ENCODE measurements around the gene ZBTB7C. TPM values are rescaled to one million over a fixed set of nuclear protein-coding genes. Genes with fewer than 3 reads are reported as not detected.

The ZBTB7C gene
- total RNA-seq, 3 donors from 2014 or later, result 0.05 to 0.29 TPM; not detected in 1

DNA sequence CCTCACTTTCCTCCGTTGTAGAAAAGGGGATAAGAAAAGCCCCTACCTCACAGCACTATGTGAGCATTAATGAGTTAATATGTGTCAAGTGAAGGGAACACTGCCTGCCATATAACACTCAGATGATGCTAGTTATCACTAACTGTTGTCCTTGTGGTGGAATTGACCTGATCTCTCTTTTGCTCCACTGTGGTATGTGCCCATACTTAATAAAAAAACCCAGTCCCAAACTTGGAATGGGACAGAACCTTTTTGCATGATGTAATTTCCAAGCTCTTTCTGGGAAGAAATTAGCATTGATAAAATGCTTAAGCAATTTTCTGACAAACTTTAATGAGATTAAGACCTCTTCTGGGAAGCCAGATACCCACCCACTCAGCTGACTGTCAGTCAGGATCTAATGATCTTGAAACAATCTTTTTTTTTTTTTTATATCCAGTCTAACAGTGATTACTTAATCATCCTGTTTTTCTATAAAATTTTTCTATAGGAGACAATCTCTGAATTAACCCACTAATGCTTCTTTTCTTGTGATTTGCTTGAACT lies 158.7 kb downstream of the ZBTB7C start:
- DNase-seq, result no peak
- Mint-ChIP-seq H3K4me3 (no peak overlapping the region), H3K27me3 (ENCODE audit: low read depth) (peaks cover 4% of the 10 kb centered on the region), H3K36me3 (ENCODE audit: insufficient read depth) (no peaks in the 10 kb centered on the region), H3K9me3 (peaks cover 4% of the 10 kb centered on the region), H3K4me1 (ENCODE audit: low read depth) (no peaks in the 10 kb centered on the region)
- ATAC-seq, result no peak

DNA sequence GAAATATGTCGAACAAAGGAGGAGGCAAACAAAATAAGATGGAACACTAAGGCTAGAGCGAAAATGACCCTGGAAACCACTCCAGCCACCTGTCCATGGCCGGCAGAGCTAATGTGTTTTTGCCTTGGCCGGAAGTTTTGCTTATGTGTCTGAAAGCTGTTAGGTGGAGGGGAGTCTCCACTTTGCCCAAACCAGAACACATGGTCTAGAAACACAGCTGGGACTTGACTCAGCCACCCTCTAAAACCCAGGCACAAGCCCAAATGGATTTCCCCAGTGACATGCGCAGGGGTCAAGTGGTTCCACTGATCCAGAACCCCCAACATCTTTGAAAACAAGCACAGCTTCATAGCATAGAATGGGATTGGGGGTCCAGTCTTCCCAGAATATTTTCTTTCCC lies 159.3 kb downstream of the ZBTB7C start:
- H3K36me3 Mint-ChIP-seq (ENCODE audit: insufficient read depth), result no peaks in the 10 kb centered on the region
- ATAC-seq (no peak), DNase-seq (no peak)
- no peaks in the 10 kb centered on the region for H3K4me1 Mint-ChIP-seq (ENCODE audit: low read depth)
- H3K4me3 Mint-ChIP-seq, result no peak overlapping the region
- peaks cover 4% of the 10 kb centered on the region for H3K27me3 Mint-ChIP-seq (ENCODE audit: low read depth)
- peaks cover 4% of the 10 kb centered on the region for H3K9me3 Mint-ChIP-seq

DNA sequence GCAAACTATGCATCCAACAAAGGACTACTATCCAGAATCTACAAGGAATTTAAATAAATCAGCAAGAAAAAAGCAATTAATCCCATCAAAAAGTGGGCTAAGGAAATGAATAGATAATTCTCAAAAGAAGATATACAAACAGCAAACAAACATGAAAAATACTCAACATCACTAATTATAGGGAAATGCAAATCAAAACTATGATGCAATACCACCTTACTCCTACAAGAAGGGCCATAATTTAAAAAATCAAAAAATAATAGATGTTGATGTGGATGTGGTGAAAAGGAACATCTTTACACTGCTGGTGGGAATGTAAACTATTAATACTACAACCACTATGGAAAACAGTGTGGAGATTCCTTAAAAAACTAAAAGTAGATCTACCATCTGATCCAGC lies 164.7 kb downstream of the ZBTB7C start:
- DNase-seq, result no peak
- H3K27me3 Mint-ChIP-seq (ENCODE audit: low read depth), result peaks cover 18% of the 10 kb centered on the region
- no peak for ATAC-seq
- peaks cover 4% of the 10 kb centered on the region for H3K9me3 Mint-ChIP-seq
- no peaks in the 10 kb centered on the region for H3K4me1 Mint-ChIP-seq (ENCODE audit: low read depth)
- H3K36me3 Mint-ChIP-seq (ENCODE audit: insufficient read depth), result no peaks in the 10 kb centered on the region
- no peak overlapping the region for H3K4me3 Mint-ChIP-seq

DNA sequence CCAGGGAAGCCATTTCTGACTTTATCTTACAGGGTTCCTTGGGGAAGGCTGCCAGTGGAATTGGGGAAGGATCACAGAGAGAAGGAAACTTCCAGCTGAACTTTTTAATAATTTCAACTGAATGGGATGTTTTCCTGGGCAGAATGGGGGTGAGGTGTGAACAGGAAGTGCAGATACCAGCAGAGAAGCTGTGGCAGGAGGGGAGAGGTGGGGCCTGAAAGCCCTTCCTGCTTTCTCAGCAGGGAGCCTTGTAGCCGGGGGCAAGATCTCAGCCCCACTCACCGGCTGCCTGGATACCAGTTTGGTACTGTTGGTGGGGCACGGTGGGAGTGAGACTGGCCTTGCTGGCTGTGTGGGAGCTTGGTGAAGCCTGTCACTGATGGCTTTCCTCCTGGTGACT lies 170.5 kb downstream of the ZBTB7C start:
- peaks cover 32% of the 10 kb centered on the region for H3K27me3 Mint-ChIP-seq (ENCODE audit: low read depth)
- H3K4me3 Mint-ChIP-seq, result no peak overlapping the region
- peaks cover 6% of the 10 kb centered on the region for H3K4me1 Mint-ChIP-seq (ENCODE audit: low read depth)
- DNase-seq (no peak), ATAC-seq (no peak)
- H3K9me3 Mint-ChIP-seq, result peaks cover 16% of the 10 kb centered on the region
- H3K36me3 Mint-ChIP-seq (ENCODE audit: insufficient read depth), result no peaks in the 10 kb centered on the region

DNA sequence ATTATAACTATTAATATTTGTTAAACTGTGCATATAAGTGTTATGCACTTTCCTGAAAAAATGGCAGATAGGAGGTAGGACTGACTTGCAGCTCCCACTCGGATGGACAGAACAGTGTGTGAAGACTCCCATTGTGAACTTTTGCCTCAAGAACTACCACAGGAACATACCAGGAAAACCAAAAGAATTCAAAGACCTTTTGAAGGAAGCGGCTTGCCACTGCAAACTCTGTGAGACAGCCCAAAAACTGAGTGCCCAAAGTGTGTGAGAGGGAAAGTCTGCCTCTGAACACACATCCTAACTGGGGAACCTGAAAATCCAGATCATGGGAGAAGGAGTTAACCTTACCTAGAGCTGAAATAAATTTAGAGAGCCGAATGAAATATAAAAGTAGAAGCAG lies 171.0 kb downstream of the ZBTB7C start:
- Mint-ChIP-seq H3K27me3 (ENCODE audit: low read depth) (peaks cover 31% of the 10 kb centered on the region), H3K4me3 (no peak overlapping the region), H3K9me3 (peaks cover 16% of the 10 kb centered on the region), H3K4me1 (ENCODE audit: low read depth) (peaks cover 6% of the 10 kb centered on the region), H3K36me3 (ENCODE audit: insufficient read depth) (no peaks in the 10 kb centered on the region)
- DNase-seq (no peak), ATAC-seq (no peak)

DNA sequence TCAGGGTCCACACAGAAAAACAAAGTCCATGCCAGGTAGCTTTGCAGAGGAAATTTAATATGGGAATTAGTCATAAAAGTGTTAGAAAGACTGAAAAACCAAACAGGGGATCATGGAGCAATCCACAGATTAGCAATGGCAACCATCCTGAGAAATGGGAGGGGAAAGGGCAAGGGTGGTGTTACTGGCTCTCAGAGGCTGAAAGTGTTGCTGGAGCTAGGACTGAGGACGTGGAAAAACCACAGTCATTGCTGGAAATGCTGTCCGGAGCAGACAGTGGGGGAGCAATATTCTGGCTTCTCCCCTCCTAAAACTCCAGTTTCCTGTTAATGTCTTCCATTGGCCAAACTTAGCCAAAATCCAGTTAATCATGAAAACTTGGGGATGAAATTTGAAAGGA lies 172.4 kb downstream of the ZBTB7C start:
- Mint-ChIP-seq H3K9me3 (peaks cover 16% of the 10 kb centered on the region), H3K27me3 (ENCODE audit: low read depth) (peaks cover 30% of the 10 kb centered on the region), H3K36me3 (ENCODE audit: insufficient read depth) (no peaks in the 10 kb centered on the region), H3K4me1 (ENCODE audit: low read depth) (peaks cover 6% of the 10 kb centered on the region), H3K4me3 (no peak overlapping the region)
- ATAC-seq (no peak), DNase-seq (no peak)

DNA sequence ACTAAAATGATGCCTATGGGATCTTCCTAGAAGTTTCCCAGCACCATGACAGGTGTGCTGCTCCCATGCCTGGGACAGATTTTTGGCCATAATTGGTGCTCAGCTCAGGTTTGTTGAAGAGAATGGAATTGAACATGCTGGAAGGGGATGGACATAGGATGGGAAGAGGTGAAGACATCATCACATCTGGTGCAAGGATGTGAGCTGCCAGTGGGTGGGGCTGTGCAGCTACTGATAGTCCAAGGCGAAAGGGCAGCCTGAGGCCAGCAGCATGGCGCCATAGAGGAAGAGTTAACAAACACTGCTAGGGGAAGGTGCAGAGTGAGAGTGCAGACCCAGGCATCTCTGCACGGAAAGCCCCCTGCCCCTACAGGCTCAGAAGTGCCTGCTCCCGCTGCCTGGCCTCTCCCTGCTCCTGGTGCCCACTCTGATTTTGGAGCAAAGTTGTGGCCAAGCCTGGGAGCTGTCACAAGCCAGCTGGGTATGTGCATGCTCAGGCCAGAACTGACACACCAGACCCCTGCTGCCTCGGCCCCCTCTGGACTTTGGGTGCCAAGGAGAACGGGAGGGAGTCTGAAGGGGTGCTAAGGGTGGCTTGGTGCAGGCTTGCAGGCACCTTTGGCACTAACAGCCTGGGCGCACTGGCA lies 178.6 kb downstream of the ZBTB7C start:
- Mint-ChIP-seq H3K4me1 (ENCODE audit: low read depth) (peaks cover 12% of the 10 kb centered on the region), H3K36me3 (ENCODE audit: insufficient read depth) (no peaks in the 10 kb centered on the region), H3K27me3 (ENCODE audit: low read depth) (peaks cover 2% of the 10 kb centered on the region), H3K4me3 (no peak overlapping the region), H3K9me3 (no peaks in the 10 kb centered on the region)
- DNase-seq (no peak), ATAC-seq (no peak)

DNA sequence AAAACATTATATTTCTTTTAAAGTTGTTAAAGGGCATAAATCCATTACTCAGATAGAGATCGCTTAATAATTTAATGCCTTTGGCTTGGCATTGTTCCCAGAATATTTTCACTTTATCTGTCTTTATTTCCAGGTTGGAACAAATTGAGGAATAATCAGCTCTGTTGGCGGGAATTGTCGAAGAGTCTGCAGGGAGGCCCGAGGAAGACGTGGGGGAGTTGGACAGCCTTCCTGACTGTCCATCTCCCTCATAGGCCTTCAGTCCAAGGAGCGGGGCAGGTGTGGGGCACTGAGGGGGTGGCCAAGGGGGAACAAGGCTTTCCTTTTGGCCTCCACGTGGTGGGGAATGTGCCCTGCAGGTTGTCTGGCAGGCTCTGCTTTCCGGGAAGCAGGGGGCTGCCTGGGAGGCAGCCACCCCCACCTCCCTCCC lies 179.6 kb downstream of the ZBTB7C start:
- Mint-ChIP-seq H3K27me3 (ENCODE audit: low read depth) (peaks cover 2% of the 10 kb centered on the region), H3K4me1 (ENCODE audit: low read depth) (peaks cover 12% of the 10 kb centered on the region), H3K9me3 (no peaks in the 10 kb centered on the region)

DNA sequence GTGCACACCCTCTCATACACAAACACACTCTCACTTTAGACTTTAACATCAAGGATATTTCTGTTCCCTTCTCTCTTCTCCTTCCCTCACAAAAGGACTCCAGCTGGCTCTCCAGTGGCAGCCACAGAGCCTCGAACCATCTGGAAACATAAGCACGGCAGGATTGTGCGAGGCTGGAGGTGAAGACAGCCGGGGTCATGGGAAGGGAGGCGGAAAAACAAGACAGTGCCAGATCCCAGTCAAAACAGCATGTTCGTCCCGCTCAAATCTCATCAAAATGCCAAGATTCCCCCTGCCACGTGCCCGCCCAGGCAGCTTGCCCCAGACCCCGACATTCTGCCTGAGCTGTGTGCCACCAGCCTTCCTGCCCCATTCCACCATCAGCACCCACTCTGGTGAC lies 180.3 kb downstream of the ZBTB7C start:
- peaks cover 12% of the 10 kb centered on the region for H3K4me1 Mint-ChIP-seq (ENCODE audit: low read depth)
- DNase-seq (no peak), ATAC-seq (no peak)
- no peaks in the 10 kb centered on the region for H3K9me3 Mint-ChIP-seq
- no peaks in the 10 kb centered on the region for H3K36me3 Mint-ChIP-seq (ENCODE audit: insufficient read depth)
- peaks cover 2% of the 10 kb centered on the region for H3K27me3 Mint-ChIP-seq (ENCODE audit: low read depth)
- no peak overlapping the region for H3K4me3 Mint-ChIP-seq

More for the DNA sequence above, 179.6 kb downstream of the ZBTB7C start:
- H3K4me3 Mint-ChIP-seq, result no peak overlapping the region
- ATAC-seq (no peak), DNase-seq (no peak)
- H3K36me3 Mint-ChIP-seq (ENCODE audit: insufficient read depth), result no peaks in the 10 kb centered on the region

DNA sequence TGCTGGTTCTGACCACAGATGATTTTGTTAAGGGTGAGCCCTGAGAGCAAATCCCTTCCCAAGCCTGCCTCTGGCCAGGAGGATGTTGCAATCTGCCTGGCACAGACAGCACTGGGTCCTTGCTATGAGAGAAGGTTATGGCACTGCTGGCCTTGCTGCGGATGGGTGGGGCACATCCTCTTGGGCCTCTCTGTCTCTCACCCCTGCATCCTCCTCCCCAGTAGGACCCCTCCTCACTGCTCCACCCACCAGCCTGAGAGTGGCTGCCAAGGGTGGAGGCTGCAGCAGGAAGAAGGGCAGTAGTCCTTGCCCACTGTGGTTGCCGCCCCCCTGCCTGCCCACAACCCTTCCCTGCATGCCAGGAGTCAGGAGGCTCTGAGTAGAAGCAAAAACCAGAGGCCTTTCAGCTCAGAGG lies 180.9 kb downstream of the ZBTB7C start:
- ATAC-seq (no peak), DNase-seq (no peak)
- Mint-ChIP-seq H3K4me3 (no peak overlapping the region), H3K9me3 (no peaks in the 10 kb centered on the region), H3K36me3 (ENCODE audit: insufficient read depth) (no peaks in the 10 kb centered on the region), H3K4me1 (ENCODE audit: low read depth) (peaks cover 12% of the 10 kb centered on the region), H3K27me3 (ENCODE audit: low read depth) (peaks cover 2% of the 10 kb centered on the region)

DNA sequence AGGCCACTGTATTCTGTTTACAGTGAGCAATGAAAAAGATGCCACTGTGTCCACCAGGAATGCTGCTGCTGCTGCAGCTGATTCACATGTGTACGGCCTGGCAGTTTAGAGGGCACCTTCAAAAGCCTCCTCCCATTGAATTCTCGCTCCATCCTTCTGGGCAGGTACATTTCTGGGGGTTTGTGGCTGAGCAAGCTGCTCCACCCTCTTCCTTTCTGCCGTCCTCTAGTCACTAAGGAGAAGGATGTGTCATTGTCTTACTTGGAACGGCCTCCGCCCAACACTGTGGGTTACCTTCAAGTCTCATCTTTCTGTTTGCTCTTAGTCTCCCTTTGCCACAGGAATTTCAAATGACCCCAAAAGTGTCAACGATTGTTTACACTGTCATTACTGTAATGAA lies 182.0 kb downstream of the ZBTB7C start:
- Mint-ChIP-seq H3K27me3 (ENCODE audit: low read depth) (peaks cover 2% of the 10 kb centered on the region), H3K9me3 (no peaks in the 10 kb centered on the region), H3K4me3 (no peak overlapping the region), H3K4me1 (ENCODE audit: low read depth) (peaks cover 12% of the 10 kb centered on the region), H3K36me3 (ENCODE audit: insufficient read depth) (no peaks in the 10 kb centered on the region)
- DNase-seq (no peak), ATAC-seq (no peak)

DNA sequence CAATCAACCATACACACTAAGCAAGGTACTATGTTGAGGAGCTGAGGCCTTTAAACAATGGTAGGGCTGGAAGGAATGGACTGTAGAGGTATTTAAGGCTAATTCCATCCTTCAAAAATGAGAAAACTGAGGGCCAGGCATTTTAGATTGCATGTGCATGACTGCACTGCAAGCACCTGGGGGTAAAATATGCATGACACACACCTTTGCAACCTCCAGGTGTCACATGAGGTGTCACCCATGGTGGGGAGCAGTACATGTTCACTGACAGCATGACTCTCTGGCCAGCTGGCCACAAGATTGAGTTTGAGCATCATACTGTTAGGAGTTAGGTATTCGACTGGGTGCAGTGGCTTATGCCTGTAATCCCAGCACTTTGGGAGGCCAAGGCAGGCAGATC lies 182.8 kb downstream of the ZBTB7C start:
- DNase-seq (no peak), ATAC-seq (no peak)
- Mint-ChIP-seq H3K9me3 (no peaks in the 10 kb centered on the region), H3K27me3 (ENCODE audit: low read depth) (peaks cover 2% of the 10 kb centered on the region), H3K36me3 (ENCODE audit: insufficient read depth) (no peaks in the 10 kb centered on the region), H3K4me3 (no peak overlapping the region), H3K4me1 (ENCODE audit: low read depth) (peaks cover 12% of the 10 kb centered on the region)

DNA sequence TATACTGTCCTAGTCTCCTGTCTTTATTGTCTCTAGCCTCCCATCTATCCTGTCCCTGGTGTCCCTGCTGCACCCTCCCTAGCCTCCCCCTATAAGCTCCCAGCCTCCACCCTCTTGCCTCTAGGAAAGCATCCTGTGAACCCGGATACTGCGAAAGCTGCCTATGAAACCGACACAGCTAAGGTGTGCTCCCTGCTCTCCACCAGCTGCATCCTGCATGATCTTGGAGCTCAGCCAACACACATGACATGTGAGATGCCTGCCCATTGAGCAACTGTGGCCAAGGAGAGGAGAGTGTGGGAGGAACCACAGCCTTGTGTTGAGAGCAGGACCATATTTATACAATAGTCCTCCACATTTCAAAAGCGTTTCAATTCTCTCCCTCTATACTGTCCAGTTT lies 187.1 kb downstream of the ZBTB7C start:
- peaks cover 2% of the 10 kb centered on the region for H3K4me1 Mint-ChIP-seq (ENCODE audit: low read depth)
- no peaks in the 10 kb centered on the region for H3K36me3 Mint-ChIP-seq (ENCODE audit: insufficient read depth)
- ATAC-seq, result no peak
- no peak for DNase-seq
- H3K9me3 Mint-ChIP-seq, result no peaks in the 10 kb centered on the region
- H3K4me3 Mint-ChIP-seq, result no peak overlapping the region
- peaks cover 2% of the 10 kb centered on the region for H3K27me3 Mint-ChIP-seq (ENCODE audit: low read depth)

DNA sequence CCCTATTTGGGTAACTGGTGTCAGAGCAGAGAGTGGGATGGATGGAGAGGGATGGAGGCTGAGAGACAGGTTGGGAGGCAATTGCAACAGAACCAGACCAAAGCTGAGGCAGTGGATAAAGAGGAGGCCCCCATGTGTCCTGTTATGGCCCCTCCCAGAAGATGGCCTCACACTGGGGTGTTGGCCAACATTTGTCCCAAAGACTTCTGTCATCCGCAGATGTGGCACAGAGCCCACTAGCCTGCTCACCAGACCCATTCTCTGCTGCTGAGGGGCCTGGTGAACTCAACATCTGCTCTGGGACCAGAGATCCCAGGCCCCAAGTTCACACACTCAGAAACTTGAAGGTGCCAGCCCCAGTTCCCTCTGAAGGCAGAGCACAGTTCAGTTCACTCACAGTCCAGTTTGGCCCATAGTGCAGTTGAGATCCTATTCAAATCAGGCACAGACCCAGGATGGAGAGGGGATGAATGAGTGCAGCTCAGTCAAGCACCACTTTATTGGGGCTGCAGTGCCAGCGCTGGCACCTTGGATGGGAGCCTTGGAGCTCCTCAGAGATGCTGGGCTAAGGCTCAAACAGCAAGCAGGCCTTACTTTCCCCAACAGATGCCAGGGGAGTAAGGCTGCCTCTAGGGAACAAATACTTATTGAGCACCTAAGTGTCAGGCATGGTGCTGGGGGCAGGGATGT lies 189.2 kb downstream of the ZBTB7C start:
- no peaks in the 10 kb centered on the region for H3K9me3 Mint-ChIP-seq
- DNase-seq, result no peak
- H3K4me3 Mint-ChIP-seq, result no peak overlapping the region
- H3K36me3 Mint-ChIP-seq (ENCODE audit: insufficient read depth), result no peaks in the 10 kb centered on the region
- peaks cover 2% of the 10 kb centered on the region for H3K27me3 Mint-ChIP-seq (ENCODE audit: low read depth)
- H3K4me1 Mint-ChIP-seq (ENCODE audit: low read depth), result no peaks in the 10 kb centered on the region
- no peak for ATAC-seq
